GM12878 (cell line): ENCODE data around the gene KRTAP10-3. TPM values are rescaled to one million over a fixed set of nuclear protein-coding genes. Genes with fewer than 3 reads are reported as not detected.

ENCODE experiments used
- ATAC-seq: fragments of 200-7000 bp; cut with Tn5 transposase; 3 replicates; pipeline ENCODE4 v1.9.1; 2020; ENCODE audit warnings: mild to moderate bottlenecking, moderate library complexity
- BruUV-seq: library from RNA; stranded (reverse); fragments of 400-500 nt; replicated peaks from 2 replicates; lab custom pipeline; 2021; lab: Mats Ljungman, UMichigan
- CTCF ChIA-PET: fragments of 300-600 bp; sonication (Branson Sonifier 250); formaldehyde crosslinking; extraction: SDS; loops from one replicate; lab custom pipeline; 2021; ENCODE audit warnings: inconsistent platforms; lab: Yijun Ruan, JAX
- POLR2A ChIA-PET: fragments of 350-600 bp; formaldehyde crosslinking; extraction: SDS; loops from one replicate; lab custom pipeline; 2021; ENCODE audit warnings: inconsistent platforms; lab: Charles Lee
- RAD21 ChIA-PET: fragments of 300-600 bp; sonication (Branson Sonifier 250); formaldehyde crosslinking; loops from one replicate; lab custom pipeline; 2023; ENCODE audit warnings: antibody characterized with exemption; ENCODE audit not compliant: unreplicated experiment; lab: Charles Lee
- SMC1A ChIA-PET: fragments of 300-600 bp; sonication (Branson Sonifier 250); formaldehyde crosslinking; loops from one replicate; lab custom pipeline; 2023; ENCODE audit not compliant: unreplicated experiment, uncharacterized antibody; lab: Charles Lee
- DNase-seq: peaks from one replicate; pipeline ENCODE4 v3.0.0-alpha.2; 2011; ENCODE audit warnings: low read depth, low spot score
- FAIRE-seq: peaks from 3 replicates; lab custom pipeline; 2011; peaks lifted over from hg19 to GRCh38; lab: Jason Lieb, UNC
- H2AFZ ChIP-seq: 2 replicates; pipeline ENCODE4 v1.6.0; 2011; ENCODE audit warnings: low read depth, low read length, control low read depth; ENCODE audit not compliant: control insufficient read depth
- H3K27ac ChIP-seq: 2 replicates; pipeline ENCODE4 v1.5.1; 2011; ENCODE audit warnings: control low read depth; ENCODE audit not compliant: control insufficient read depth, insufficient read depth
- H3K27me3 ChIP-seq, 2 experiments: replicated peaks in 1 of 2; 2 replicates each; pipeline versions ENCODE4 v1.6.0 to v1.6.1; 2011; ENCODE audit warnings: low read length in 1 of 2; ENCODE audit not compliant: control insufficient read depth in 2 of 2, insufficient read depth in 2 of 2
- H3K36me3 ChIP-seq, 2 experiments: 2 replicates each; pipeline ENCODE4 v1.5.1; 2011; ENCODE audit warnings: low read length in 1 of 2; ENCODE audit not compliant: control insufficient read depth in 2 of 2, insufficient read depth in 2 of 2
- H3K4me1 ChIP-seq: 2 replicates; pipeline ENCODE4 v1.6.1; 2011; ENCODE audit warnings: mild to moderate bottlenecking, low read length, moderate library complexity, mixed read lengths; ENCODE audit not compliant: control insufficient read depth, insufficient read depth
- H3K4me2 ChIP-seq: 2 replicates; pipeline ENCODE4 v1.6.0; 2011; ENCODE audit warnings: control low read depth; ENCODE audit not compliant: control insufficient read depth, insufficient read depth
- H3K4me3 ChIP-seq: fragments of 200-600 bp; sonication (generic); 2 replicates; pipeline ENCODE4 v1.5.1; 2016
- H3K79me2 ChIP-seq: 2 replicates; pipeline ENCODE4 v1.6.0; 2011; ENCODE audit warnings: low read length; ENCODE audit not compliant: control insufficient read depth, insufficient read depth
- H3K9ac ChIP-seq: 2 replicates; pipeline ENCODE4 v1.8.0; 2011; ENCODE audit warnings: low read length, control low read depth, mixed read lengths; ENCODE audit not compliant: control insufficient read depth, insufficient read depth
- H3K9me3 ChIP-seq: replicated peaks from 3 replicates; pipeline ENCODE4 v1.5.1; 2011; ENCODE audit warnings: mild to moderate bottlenecking, low read length; ENCODE audit not compliant: control insufficient read depth, insufficient read depth
- H4K20me1 ChIP-seq: 2 replicates; pipeline ENCODE4 v1.6.0; 2011; ENCODE audit not compliant: control insufficient read depth, insufficient read depth
- CBX3 ChIP-seq: fragments of 200-600 bp; sonication (generic); IDR thresholded peaks from 2 replicates; pipeline ENCODE4 v1.6.1; 2016; ENCODE audit warnings: low read depth, borderline replicate concordance
- CEBPB ChIP-seq, 2 experiments: fragments of 150-350 bp in 1 of 2; IDR thresholded peaks; 2 replicates each; pipeline ENCODE4 v1.6.1; 2012 to 2014; ENCODE audit warnings: low read depth in 2 of 2, low read length in 2 of 2, borderline replicate concordance in 1 of 2, inconsistent platforms in 1 of 2
- GATAD2B ChIP-seq: fragments of 450-650 bp; conservative IDR thresholded peaks from 2 replicates; pipeline ENCODE4 v1.6.1; 2017; ENCODE audit warnings: low read depth, mild to moderate bottlenecking, moderate library complexity
- IRF4 ChIP-seq: IDR thresholded peaks from 2 replicates; pipeline ENCODE4 v1.6.1; 2011; ENCODE audit warnings: low read depth, low read length
- IRF5 ChIP-seq: fragments of 450-650 bp; IDR thresholded peaks from 2 replicates; pipeline ENCODE4 v1.6.1; 2017; ENCODE audit warnings: borderline replicate concordance
- KDM1A ChIP-seq: fragments of 200-600 bp; sonication (generic); IDR thresholded peaks from 2 replicates; pipeline ENCODE4 v1.6.1; 2016; ENCODE audit warnings: borderline replicate concordance
- PAX5 ChIP-seq: IDR thresholded peaks from 2 replicates; pipeline ENCODE4 v1.6.1; 2011; ENCODE audit warnings: low read depth, low read length, borderline replicate concordance
- PKNOX1 ChIP-seq: fragments of 450-650 bp; IDR thresholded peaks from 2 replicates; pipeline ENCODE4 v1.6.1; 2016; ENCODE audit warnings: mild to moderate bottlenecking
- SP1 ChIP-seq: IDR thresholded peaks from one replicate; pipeline ENCODE4 v1.6.1; 2011; ENCODE audit warnings: low read depth, low read length
- ZNF274 ChIP-seq: IDR thresholded peaks from one replicate; pipeline ENCODE4 v1.8.0; 2011; ENCODE audit not compliant: insufficient read length, insufficient read depth
- WGBS: methylation state at CpG from one replicate; pipeline ENCODE4 v1.1.6; 2016; ENCODE audit warnings: low lambda C conversion rate; ENCODE audit not compliant: insufficient replicate concordance, insufficient coverage; ENCODE audit errors: missing lambda C conversion rate; 5-methylcytosine and 5-hydroxymethylcytosine counted together
- in situ Hi-C: fragments of 300-500 bp; cut with MboI; formaldehyde crosslinking; loops from 9 replicates; pipeline ENCODE4 v1.14.3; 2018; ENCODE audit warnings: mixed read lengths
- intact Hi-C: fragments of 100-400 bp; cut with micrococcal nuclease; formaldehyde crosslinking; loops from one replicate; pipeline ENCODE4 v1.14.2; 2022; ENCODE audit not compliant: unreplicated experiment
- polyA plus RNA-seq, 11 experiments: library from polyadenylated mRNA; depleted of rRNA in 4 of 11; unstranded in 6 of 11; stranded (reverse) in 5 of 11; fragments of >200 nt; fragmentation: Nextera tagmentation in 4 of 11; fragmentation: Illumina TruSeq in 1 of 11; extraction: Ambion mirVana in 4 of 11; extraction: Trizol in 1 of 11; gene quantifications; 1 replicate in 1 of 11; 2 replicates in 10 of 11; pipeline versions ENCODE4 v1.2.1 to v1.2.3, GENCODE V29; 2011 to 2016; ENCODE audit warnings: inconsistent platforms in 2 of 11, missing spikeins in 2 of 11, low read depth in 1 of 11
- total RNA-seq, 4 experiments: library from RNA; depleted of rRNA in 3 of 4; stranded (reverse); fragments of >200 nt in 3 of 4; fragmentation: Illumina TruSeq in 1 of 4; extraction: Trizol in 1 of 4; gene quantifications; 2 replicates each; pipeline versions ENCODE4 v1.2.1 to v1.2.3, GENCODE V29; 2013 to 2021

The KRTAP10-3 gene
- total and polyA plus RNA-seq, 10 of the 15 experiments (the other 5 are each of a cell fraction or from before 2014, with no cell fraction given): not detected

GRCh38 chr21:44514218-44514520, 44.4 kb downstream of the KRTAP10-3 start (continued):
- TF ChIP-seq PKNOX1: no peak
- no peak for TF ChIP-seq ZNF274
- TF ChIP-seq SP1: no peak
- no peak for TF ChIP-seq GATAD2B
- no peak for TF ChIP-seq IRF4

GRCh38 chr21:44513389-44514217, 45.0 kb downstream of the KRTAP10-3 start:
- no peak for FAIRE-seq
- Histone ChIP-seq H3K9me3 (no peaks in the 10 kb centered on the region; the same call in 2 of the 3 replicates), H2AFZ (no peak overlapping the region), H3K4me1 (no peaks in the 10 kb centered on the region), H3K36me3 (no peaks in the 10 kb centered on the region), H3K4me3 (no peak overlapping the region), H4K20me1 (no peaks in the 10 kb centered on the region), H3K79me2 (no peaks in the 10 kb centered on the region), H3K27me3 (no peaks in the 10 kb centered on the region), H3K4me2 (no peak overlapping the region), H3K27ac (no peak overlapping the region), H3K9ac (no peak overlapping the region)
- ATAC-seq: no peak
- intact Hi-C loops: no loop called here
- ChIA-PET RAD21 (no interaction called here), CTCF (interaction anchor here (1.0 to 1.5 kb wide), 2 partner anchors 279 to 280 kb away, joined by 4 to 5 read pairs; no protein-coding TSS in a partner anchor), POLR2A (no interaction called here), SMC1A (interaction anchor here (1.5 kb wide), 1 partner anchor 280 kb away, joined by 3 read pairs; no protein-coding TSS in a partner anchor)
- in situ Hi-C loops: no loop called here
- DNase-seq: no peak
- BruUV-seq: no TSS peak
- 21% methylated on average over 15 of the region's 15 CpGs for WGBS
- no peak for TF ChIP-seq IRF5
- TF ChIP-seq CEBPB (IDR thresholded peaks at IDR 0.05; ENCODE audit: borderline replicate concordance in 1 of 2, low read depth in 2 of 2, low read length in 2 of 2): no peak
- no peak for TF ChIP-seq PAX5
- no peak for TF ChIP-seq ZNF274
- no peak for TF ChIP-seq CBX3
- no peak for TF ChIP-seq KDM1A
